Fibroblast of lung (primary cell): ENCODE data around the gene PAEP. TPM values are rescaled to one million over a fixed set of nuclear protein-coding genes. Genes with fewer than 3 reads are reported as not detected.

Experiments
- DNase-seq, 2 donors: peaks; one replicate each; pipeline versions ENCODE4 v3.0.0 to v3.0.0-alpha.2; 2010; ENCODE audit warnings: low read depth in 2 of 2
- H2AFZ ChIP-seq: 2 replicates; pipeline ENCODE4 v1.5.1; 2012; ENCODE audit warnings: low read length, control low read depth, inconsistent platforms
- H3K27ac ChIP-seq: 2 replicates; pipeline ENCODE4 v1.5.1; 2011; ENCODE audit warnings: low read length, control low read depth; ENCODE audit not compliant: insufficient read depth
- H3K27me3 ChIP-seq: 2 replicates; pipeline ENCODE4 v1.5.1; 2011; ENCODE audit warnings: mild to moderate bottlenecking, low read length; ENCODE audit not compliant: control insufficient read depth, insufficient read depth
- H3K36me3 ChIP-seq: 2 replicates; pipeline ENCODE4 v1.5.1; 2011; ENCODE audit warnings: low read length; ENCODE audit not compliant: control insufficient read depth, insufficient read depth
- H3K4me1 ChIP-seq: 2 replicates; pipeline ENCODE4 v1.5.1; 2011; ENCODE audit warnings: low read length; ENCODE audit not compliant: control insufficient read depth, insufficient read depth; ENCODE audit errors: extremely low read depth
- H3K4me2 ChIP-seq: 2 replicates; pipeline ENCODE4 v1.5.1; 2011; ENCODE audit warnings: low read length, control low read depth; ENCODE audit not compliant: insufficient read depth; ENCODE audit errors: extremely low read depth
- H3K4me3 ChIP-seq, 4 experiments: fragments of 200-600 bp in 1 of 4; sonication (generic) in 1 of 4; replicated peaks in 1 of 4; 2 replicates each; pipeline ENCODE4 v1.5.1; 2011 to 2016; ENCODE audit warnings: low read length in 4 of 4, low read depth in 3 of 4, mild to moderate bottlenecking in 3 of 4, control low read depth in 2 of 4, inconsistent platforms in 1 of 4, mixed read lengths in 1 of 4; ENCODE audit not compliant: insufficient read depth in 1 of 4; ENCODE audit errors: control extremely low read depth in 1 of 4
- H3K79me2 ChIP-seq: 2 replicates; pipeline ENCODE4 v1.5.1; 2012; ENCODE audit warnings: mild to moderate bottlenecking, low read length, inconsistent platforms; ENCODE audit not compliant: control insufficient read depth, insufficient read depth
- H3K9ac ChIP-seq: 2 replicates; pipeline ENCODE4 v1.5.1; 2011; ENCODE audit warnings: mild to moderate bottlenecking, low read length, control low read depth; ENCODE audit not compliant: insufficient read depth
- H3K9me3 ChIP-seq: 2 replicates; pipeline ENCODE4 v1.5.1; 2012; ENCODE audit warnings: low read depth, low read length; ENCODE audit not compliant: control insufficient read depth, insufficient read depth
- H4K20me1 ChIP-seq: 2 replicates; pipeline ENCODE4 v1.5.1; 2011; ENCODE audit warnings: low read length; ENCODE audit not compliant: control insufficient read depth, insufficient read depth; ENCODE audit errors: extremely low read depth
- EZH2 ChIP-seq: IDR thresholded peaks from 2 replicates; pipeline ENCODE4 v1.5.1; 2012; ENCODE audit warnings: low read length, control low read depth, mild to moderate bottlenecking; ENCODE audit errors: missing control alignments
- polyA plus RNA-seq, 2 donors: library from polyadenylated mRNA; depleted of rRNA in 1 of 2; stranded (reverse) in 1 of 2; unstranded in 1 of 2; fragments of >200 nt; gene quantifications; 2 replicates each; pipeline ENCODE4 v1.2.1, GENCODE V29; 2011 to 2012; ENCODE audit warnings: missing spikeins in 1 of 2
- total RNA-seq: library from RNA; depleted of rRNA; stranded (reverse); fragments of >200 nt; gene quantifications from 2 replicates; pipeline ENCODE4 v1.2.1, GENCODE V29; 2014
- TF ChIP-seq, protein P1 (sequence below), 2 donors: IDR thresholded peaks in 1 of 2; conservative IDR thresholded peaks in 1 of 2; 1 replicate in 1 of 2; 2 replicates in 1 of 2; pipeline ENCODE4 v1.5.1; 2011 to 2012; ENCODE audit warnings: low read length in 2 of 2, control low read depth in 1 of 2, inconsistent platforms in 1 of 2, low read depth in 1 of 2, mild to moderate bottlenecking in 1 of 2

Gene PAEP
- total and polyA plus RNA-seq, 2 donors (not counting 1 experiment from before 2014, with no cell fraction given), result not detected

DNA sequence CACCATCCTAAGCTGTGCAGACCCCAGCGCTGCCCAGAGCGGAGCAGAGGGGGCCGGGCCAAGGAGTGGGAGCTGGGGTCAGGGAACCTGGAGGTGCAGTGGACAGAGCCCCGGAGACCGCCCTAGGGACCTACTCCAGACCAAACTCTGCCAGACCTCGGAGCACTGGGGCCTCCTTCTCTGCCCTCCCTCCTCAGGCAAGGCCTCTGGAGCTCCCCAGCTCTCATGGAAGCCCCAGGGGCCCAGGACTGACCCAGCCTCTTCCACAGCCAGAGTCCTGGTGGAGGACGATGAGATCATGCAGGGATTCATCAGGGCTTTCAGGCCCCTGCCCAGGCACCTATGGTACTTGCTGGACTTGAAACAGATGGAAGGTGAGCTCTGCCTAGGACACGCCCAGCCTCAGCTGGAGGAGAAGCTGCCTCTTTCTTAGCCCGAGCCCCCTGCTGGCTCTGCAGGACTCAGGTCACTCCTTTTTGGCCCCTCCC is 3.6 kb downstream of the PAEP start:
- no peaks in the 10 kb centered on the region for H4K20me1 ChIP-seq
- TF ChIP-seq, protein P1, sequence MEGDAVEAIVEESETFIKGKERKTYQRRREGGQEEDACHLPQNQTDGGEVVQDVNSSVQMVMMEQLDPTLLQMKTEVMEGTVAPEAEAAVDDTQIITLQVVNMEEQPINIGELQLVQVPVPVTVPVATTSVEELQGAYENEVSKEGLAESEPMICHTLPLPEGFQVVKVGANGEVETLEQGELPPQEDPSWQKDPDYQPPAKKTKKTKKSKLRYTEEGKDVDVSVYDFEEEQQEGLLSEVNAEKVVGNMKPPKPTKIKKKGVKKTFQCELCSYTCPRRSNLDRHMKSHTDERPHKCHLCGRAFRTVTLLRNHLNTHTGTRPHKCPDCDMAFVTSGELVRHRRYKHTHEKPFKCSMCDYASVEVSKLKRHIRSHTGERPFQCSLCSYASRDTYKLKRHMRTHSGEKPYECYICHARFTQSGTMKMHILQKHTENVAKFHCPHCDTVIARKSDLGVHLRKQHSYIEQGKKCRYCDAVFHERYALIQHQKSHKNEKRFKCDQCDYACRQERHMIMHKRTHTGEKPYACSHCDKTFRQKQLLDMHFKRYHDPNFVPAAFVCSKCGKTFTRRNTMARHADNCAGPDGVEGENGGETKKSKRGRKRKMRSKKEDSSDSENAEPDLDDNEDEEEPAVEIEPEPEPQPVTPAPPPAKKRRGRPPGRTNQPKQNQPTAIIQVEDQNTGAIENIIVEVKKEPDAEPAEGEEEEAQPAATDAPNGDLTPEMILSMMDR (conservative IDR thresholded peaks at IDR 0.05 in 1 of 2, IDR thresholded peaks at IDR 0.05 in 1 of 2; ENCODE audit: low read depth in 1 of 2, low read length in 2 of 2), result no peak
- no peak for TF ChIP-seq EZH2
- H3K9ac ChIP-seq, result no peak overlapping the region
- H3K27me3 ChIP-seq, result no peaks in the 10 kb centered on the region
- H3K4me2 ChIP-seq, result no peak overlapping the region
- H3K4me1 ChIP-seq, result no peaks in the 10 kb centered on the region
- H3K36me3 ChIP-seq, result no peaks in the 10 kb centered on the region
- H3K27ac ChIP-seq, result no peak overlapping the region
- no peak overlapping the region for H3K4me3 ChIP-seq
- DNase-seq, result no peak
- no peaks in the 10 kb centered on the region for H3K79me2 ChIP-seq
- H2AFZ ChIP-seq, result no peak overlapping the region
- no peaks in the 10 kb centered on the region for H3K9me3 ChIP-seq

DNA sequence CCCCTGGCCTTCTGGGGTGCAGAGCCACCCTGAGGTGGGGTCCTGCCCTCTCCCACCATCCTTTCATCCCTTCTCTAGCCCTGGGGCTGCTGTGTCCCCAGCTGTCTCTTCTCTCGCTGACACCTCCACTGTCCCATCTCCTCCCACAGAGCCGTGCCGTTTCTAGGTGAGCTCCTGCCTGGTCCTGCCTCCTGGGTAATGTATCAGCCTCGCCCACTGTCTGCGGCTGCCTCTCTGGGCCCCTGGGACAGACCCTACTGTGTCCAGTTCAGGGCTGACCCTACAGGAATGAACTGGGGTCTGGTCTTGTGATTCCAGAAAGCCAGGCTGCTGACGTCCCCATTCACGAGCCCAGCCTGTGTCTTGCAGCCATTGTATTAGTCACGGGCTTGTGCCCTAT is 4.1 kb downstream of the PAEP start:
- H4K20me1 ChIP-seq, result no peaks in the 10 kb centered on the region

DNA sequence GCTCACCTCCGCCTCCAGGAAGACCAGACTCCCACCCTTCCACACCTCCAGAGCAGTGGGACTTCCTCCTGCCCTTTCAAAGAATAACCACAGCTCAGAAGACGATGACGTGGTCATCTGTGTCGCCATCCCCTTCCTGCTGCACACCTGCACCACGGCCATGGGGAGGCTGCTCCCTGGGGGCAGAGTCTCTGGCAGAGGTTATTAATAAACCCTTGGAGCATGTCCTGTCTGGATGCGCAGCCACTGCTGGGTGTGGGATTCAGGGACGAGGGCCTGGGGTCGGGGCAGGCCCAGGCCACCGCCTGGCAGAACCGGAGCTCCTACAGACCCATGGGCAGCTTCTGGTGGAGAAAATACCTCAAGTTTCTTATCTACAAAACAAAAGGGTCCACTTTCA is 5.0 kb downstream of the PAEP start:
- H3K79me2 ChIP-seq, result no peaks in the 10 kb centered on the region
- no peaks in the 10 kb centered on the region for H3K4me1 ChIP-seq
- no peak overlapping the region for H3K27ac ChIP-seq
- no peak overlapping the region for H2AFZ ChIP-seq
- no peak overlapping the region for H3K9ac ChIP-seq
- no peaks in the 10 kb centered on the region for H4K20me1 ChIP-seq
- no peaks in the 10 kb centered on the region for H3K36me3 ChIP-seq
- no peaks in the 10 kb centered on the region for H3K9me3 ChIP-seq
- DNase-seq, result no peak
- no peak overlapping the region for H3K4me3 ChIP-seq
- H3K27me3 ChIP-seq, result no peaks in the 10 kb centered on the region
- no peak overlapping the region for H3K4me2 ChIP-seq
- TF ChIP-seq EZH2, result no peak
- TF ChIP-seq, protein P1 (conservative IDR thresholded peaks at IDR 0.05 in 1 of 2, IDR thresholded peaks at IDR 0.05 in 1 of 2; ENCODE audit: low read depth in 1 of 2, low read length in 2 of 2), result no peak

More for the DNA sequence above, 4.1 kb downstream of the PAEP start:
- Histone ChIP-seq H3K9ac (no peak overlapping the region), H3K79me2 (no peaks in the 10 kb centered on the region), H2AFZ (no peak overlapping the region), H3K27me3 (no peaks in the 10 kb centered on the region), H3K4me2 (no peak overlapping the region), H3K4me3 (no peak overlapping the region), H3K27ac (no peak overlapping the region), H3K36me3 (no peaks in the 10 kb centered on the region), H3K9me3 (no peaks in the 10 kb centered on the region), H3K4me1 (no peaks in the 10 kb centered on the region)
- TF ChIP-seq, protein P1 (conservative IDR thresholded peaks at IDR 0.05 in 1 of 2, IDR thresholded peaks at IDR 0.05 in 1 of 2; ENCODE audit: low read depth in 1 of 2, low read length in 2 of 2), result no peak
- TF ChIP-seq EZH2, result no peak
- no peak for DNase-seq
